CD4-positive, alpha-beta T cell (primary cell): ENCODE data around the gene SLC6A3. TPM values are rescaled to one million over a fixed set of nuclear protein-coding genes. Genes with fewer than 3 reads are reported as not detected.

Source experiments
- ATAC-seq: fragments of 200-7000 bp; cut with Tn5 transposase; one replicate; pipeline ENCODE4 v1.10.0; 2022; ENCODE audit warnings: mild to moderate bottlenecking; ENCODE audit not compliant: poor library complexity
- CTCF ChIA-PET: fragments of 350-600 bp; sonication (Branson Sonifier 250); formaldehyde crosslinking; loops from one replicate; lab custom pipeline; 2021; ENCODE audit warnings: antibody characterized with exemption, inconsistent platforms; lab: Charles Lee
- POLR2A ChIA-PET: fragments of 350-600 bp; sonication (Branson Sonifier 250); formaldehyde crosslinking; loops from one replicate; lab custom pipeline; 2021; ENCODE audit warnings: antibody characterized with exemption, inconsistent platforms; lab: Charles Lee
- DNase-seq, 14 experiments: peaks; one replicate each; pipeline ENCODE4 v3.0.0-alpha.2; 2013 to 2020; ENCODE audit warnings: mixed read lengths in 2 of 14
- H3K27ac ChIP-seq, 2 donors: one replicate each; pipeline versions ENCODE4 v1.5.1 to v1.7.0; 2013; ENCODE audit warnings: low read length in 2 of 2, low read depth in 1 of 2, mild to moderate bottlenecking in 1 of 2
- H3K27me3 ChIP-seq, 2 experiments: 1 replicate in 1 of 2; 2 replicates in 1 of 2; pipeline versions ENCODE4 v1.6.1 to v1.7.0; 2013; ENCODE audit warnings: low read length in 2 of 2, control low read depth in 1 of 2, mild to moderate bottlenecking in 1 of 2, moderate library complexity in 1 of 2; ENCODE audit not compliant: insufficient read depth in 2 of 2, control insufficient read depth in 1 of 2
- H3K36me3 ChIP-seq: one replicate; pipeline ENCODE4 v1.6.1; 2013; ENCODE audit warnings: low read length, control low read depth; ENCODE audit not compliant: insufficient read depth
- H3K4me1 ChIP-seq: one replicate; pipeline ENCODE4 v1.6.1; 2013; ENCODE audit warnings: low read length, control low read depth; ENCODE audit not compliant: insufficient read depth
- H3K4me3 ChIP-seq: one replicate; pipeline ENCODE4 v1.5.1; 2013; ENCODE audit warnings: mild to moderate bottlenecking, low read length, moderate library complexity
- H3K9me3 ChIP-seq, 2 experiments: 1 replicate in 1 of 2; 2 replicates in 1 of 2; pipeline versions ENCODE4 v1.6.1 to v1.7.0; 2013; ENCODE audit warnings: low read length in 2 of 2, mild to moderate bottlenecking in 2 of 2, control low read depth in 1 of 2, moderate library complexity in 1 of 2; ENCODE audit not compliant: control insufficient read depth in 1 of 2, insufficient read depth in 1 of 2
- H3K27ac Mint-ChIP-seq: one replicate; pipeline ENCODE4 v1.8.0; 2020; ENCODE audit warnings: mixed read lengths
- H3K27me3 Mint-ChIP-seq: one replicate; pipeline ENCODE4 v1.8.0; 2021; ENCODE audit warnings: mixed read lengths
- H3K36me3 Mint-ChIP-seq: one replicate; pipeline ENCODE4 v1.8.0; 2021; ENCODE audit warnings: low read depth, mixed read lengths
- H3K4me1 Mint-ChIP-seq: one replicate; pipeline ENCODE4 v1.8.0; 2021; ENCODE audit warnings: low read depth, mixed read lengths
- H3K4me3 Mint-ChIP-seq: one replicate; pipeline ENCODE4 v1.8.0; 2020; ENCODE audit warnings: mild to moderate bottlenecking, mixed read lengths
- H3K9me3 Mint-ChIP-seq: one replicate; pipeline ENCODE4 v1.8.0; 2020; ENCODE audit warnings: mixed read lengths
- intact Hi-C, 2 experiments: fragments of 100-400 bp; cut with DNase I in 1 of 2; cut with micrococcal nuclease in 1 of 2; formaldehyde crosslinking; loops; one replicate each; pipeline versions ENCODE4 v1.15.1 to v1.9.0; 2023 to 2025; cut with DNase I, micrococcal nuclease
- total RNA-seq, 174 experiments: library from RNA in 2 of 174; stranded (reverse) in 2 of 174; gene quantifications; one replicate each; pipeline ENCODE4 v1.2.3 and lab custom pipeline; 2021 to 2026
- TF ChIP-seq, protein P1 (sequence below): fragments of 200-600 bp; IDR thresholded peaks from one replicate; pipeline ENCODE4 v1.8.0; 2022; ENCODE audit warnings: antibody characterized with exemption, mild to moderate bottlenecking

Gene SLC6A3
- total RNA-seq, 2 experiments from 2014 or later, result 0.08 TPM; not detected in 1

DNA sequence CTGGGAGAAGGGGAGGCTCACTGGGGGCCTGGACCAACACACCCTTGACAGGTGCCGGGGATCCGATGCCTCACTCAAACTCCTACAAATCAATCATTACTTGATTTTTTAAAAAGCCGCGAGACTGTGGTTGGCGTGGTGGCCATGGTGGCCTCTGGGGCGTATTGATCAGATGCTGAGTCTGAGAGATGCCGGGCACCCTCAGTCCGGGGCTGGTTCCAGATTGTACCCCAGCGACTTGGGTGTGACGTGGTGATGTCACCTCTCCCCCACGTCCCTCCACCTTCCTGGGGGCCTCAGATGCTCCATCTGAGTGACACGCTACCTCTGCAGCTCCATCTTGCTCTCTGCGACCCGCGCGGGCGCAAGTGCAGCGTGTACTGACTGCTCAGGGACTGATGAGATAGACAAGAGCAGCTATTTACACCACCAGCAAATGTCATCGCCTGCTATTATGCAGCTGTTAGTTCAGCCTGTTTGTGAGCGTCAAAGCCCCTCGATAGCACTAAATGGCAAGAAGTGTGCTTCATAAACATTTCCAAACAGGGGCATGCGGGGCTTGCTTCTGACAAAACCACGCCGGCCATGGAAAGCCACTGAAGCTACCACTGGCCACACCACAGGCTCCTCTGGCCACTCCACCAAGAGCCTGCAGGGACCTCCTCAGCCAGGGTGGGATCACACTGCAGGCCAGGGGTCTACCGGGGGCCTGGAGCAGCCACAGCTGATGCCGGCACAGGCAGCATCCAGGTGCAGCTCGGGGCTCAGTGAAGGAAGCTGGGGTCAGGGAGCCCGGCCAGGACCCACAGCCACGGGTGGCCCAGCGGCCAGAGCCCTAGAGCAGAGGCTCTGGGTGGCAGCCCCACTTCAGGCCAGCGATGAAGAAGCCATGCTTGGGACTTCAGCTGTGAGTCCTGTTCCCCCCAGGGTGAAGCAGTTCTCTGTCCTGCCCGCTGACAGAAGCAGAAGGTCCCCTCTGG lies 50.1 kb downstream of the SLC6A3 start:
- H3K4me3 Mint-ChIP-seq, result no peak overlapping the region
- CTCF ChIA-PET, result no interaction called here
- no peak overlapping the region for H3K27ac ChIP-seq
- H3K9me3 Mint-ChIP-seq, result no peaks in the 10 kb centered on the region
- H3K27me3 ChIP-seq, result peaks cover 17 to 19% of the 10 kb centered on the region in 2 experiments
- POLR2A ChIA-PET, result interaction anchor here (1.9 kb wide), 1 partner anchor 9 kb away, joined by 5 read pairs; no protein-coding TSS in a partner anchor
- peaks cover 0 to 9% of the 10 kb centered on the region in 2 experiments for H3K9me3 ChIP-seq
- no peak overlapping the region for H3K27ac Mint-ChIP-seq
- no peaks in the 10 kb centered on the region for H3K4me1 ChIP-seq
- TF ChIP-seq, protein P1, sequence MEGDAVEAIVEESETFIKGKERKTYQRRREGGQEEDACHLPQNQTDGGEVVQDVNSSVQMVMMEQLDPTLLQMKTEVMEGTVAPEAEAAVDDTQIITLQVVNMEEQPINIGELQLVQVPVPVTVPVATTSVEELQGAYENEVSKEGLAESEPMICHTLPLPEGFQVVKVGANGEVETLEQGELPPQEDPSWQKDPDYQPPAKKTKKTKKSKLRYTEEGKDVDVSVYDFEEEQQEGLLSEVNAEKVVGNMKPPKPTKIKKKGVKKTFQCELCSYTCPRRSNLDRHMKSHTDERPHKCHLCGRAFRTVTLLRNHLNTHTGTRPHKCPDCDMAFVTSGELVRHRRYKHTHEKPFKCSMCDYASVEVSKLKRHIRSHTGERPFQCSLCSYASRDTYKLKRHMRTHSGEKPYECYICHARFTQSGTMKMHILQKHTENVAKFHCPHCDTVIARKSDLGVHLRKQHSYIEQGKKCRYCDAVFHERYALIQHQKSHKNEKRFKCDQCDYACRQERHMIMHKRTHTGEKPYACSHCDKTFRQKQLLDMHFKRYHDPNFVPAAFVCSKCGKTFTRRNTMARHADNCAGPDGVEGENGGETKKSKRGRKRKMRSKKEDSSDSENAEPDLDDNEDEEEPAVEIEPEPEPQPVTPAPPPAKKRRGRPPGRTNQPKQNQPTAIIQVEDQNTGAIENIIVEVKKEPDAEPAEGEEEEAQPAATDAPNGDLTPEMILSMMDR, result no peak
- no peaks in the 10 kb centered on the region for H3K36me3 Mint-ChIP-seq
- H3K4me3 ChIP-seq, result no peak overlapping the region
- no peak for ATAC-seq
- intact Hi-C loops, result no loop called here
- no peak for DNase-seq
- H3K36me3 ChIP-seq, result no peaks in the 10 kb centered on the region
- H3K4me1 Mint-ChIP-seq, result no peaks in the 10 kb centered on the region
- peaks cover 24% of the 10 kb centered on the region for H3K27me3 Mint-ChIP-seq

DNA sequence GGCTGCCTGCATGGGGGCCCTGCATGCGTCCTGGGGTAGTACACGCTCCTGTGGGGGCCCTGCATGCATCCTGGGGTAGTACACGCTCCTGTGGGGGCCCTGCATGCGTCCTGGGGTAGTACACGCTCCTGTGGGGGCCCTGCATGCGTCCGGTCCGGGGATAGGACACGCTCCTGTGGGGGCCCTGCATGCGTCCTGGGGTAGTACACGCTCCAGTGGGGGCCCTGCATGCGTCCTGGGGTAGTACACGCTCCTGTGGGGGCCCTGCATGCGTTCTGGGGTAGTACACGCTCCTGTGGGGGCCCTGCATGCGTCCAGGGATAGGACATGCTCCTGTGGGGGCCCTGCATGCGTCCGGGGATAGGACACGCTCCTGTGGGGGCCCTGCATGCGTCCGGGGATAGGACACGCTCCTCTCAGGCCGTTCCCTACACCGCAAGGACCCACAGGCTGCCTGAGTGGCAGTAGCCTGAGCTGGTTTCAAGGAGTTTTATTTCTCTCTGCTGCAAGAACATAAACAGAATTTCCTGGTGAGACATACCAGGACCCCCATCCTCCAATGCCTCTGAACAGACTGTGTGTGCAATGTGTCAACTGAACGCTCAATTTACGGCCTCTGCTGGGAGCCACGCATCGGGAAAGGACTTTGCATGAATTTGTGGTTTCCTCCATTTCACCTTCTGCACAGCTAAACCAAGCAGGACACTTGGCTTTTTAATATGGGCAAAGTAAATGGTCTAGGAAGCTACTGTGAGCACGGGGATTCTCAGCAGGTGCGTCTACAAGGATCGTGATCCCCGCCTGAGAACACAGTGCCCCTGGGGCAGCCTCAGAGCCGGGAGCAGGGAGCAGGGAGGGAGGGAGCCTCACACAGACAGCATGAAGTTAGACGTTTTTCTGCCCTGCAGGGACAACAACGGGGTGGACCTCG lies 51.4 kb downstream of the SLC6A3 start:
- no peak overlapping the region for H3K4me3 ChIP-seq
- peaks cover 17 to 19% of the 10 kb centered on the region in 2 experiments for H3K27me3 ChIP-seq
- H3K4me1 Mint-ChIP-seq, result no peaks in the 10 kb centered on the region
- H3K9me3 ChIP-seq, result no peaks in the 10 kb centered on the region
- no peaks in the 10 kb centered on the region for H3K36me3 Mint-ChIP-seq
- H3K27ac ChIP-seq, result no peak overlapping the region
- no peaks in the 10 kb centered on the region for H3K4me1 ChIP-seq
- no peak overlapping the region for H3K4me3 Mint-ChIP-seq
- no peak overlapping the region for H3K27ac Mint-ChIP-seq
- H3K36me3 ChIP-seq, result no peaks in the 10 kb centered on the region
- ATAC-seq (no peak), DNase-seq (no peak)
- ChIA-PET CTCF (no interaction called here), POLR2A (no interaction called here)
- TF ChIP-seq, protein P1, result no peak
- intact Hi-C loops, result no loop called here
- H3K27me3 Mint-ChIP-seq, result peaks cover 19% of the 10 kb centered on the region
- H3K9me3 Mint-ChIP-seq, result no peaks in the 10 kb centered on the region

GRCh38 chr5:1392801-1393565 lies 52.3 kb downstream of the SLC6A3 start:
- ChIA-PET POLR2A (no interaction called here), CTCF (no interaction called here)
- DNase-seq, result no peak
- H3K27me3 ChIP-seq, result peaks cover 17 to 19% of the 10 kb centered on the region in 2 experiments
- Mint-ChIP-seq H3K27me3 (peaks cover 19% of the 10 kb centered on the region), H3K4me1 (peaks cover 6% of the 10 kb centered on the region), H3K4me3 (no peak overlapping the region), H3K9me3 (no peaks in the 10 kb centered on the region), H3K36me3 (no peaks in the 10 kb centered on the region), H3K27ac (no peak overlapping the region)
- no peak overlapping the region for H3K4me3 ChIP-seq
- no peaks in the 10 kb centered on the region for H3K9me3 ChIP-seq
- H3K36me3 ChIP-seq, result no peaks in the 10 kb centered on the region
- no peak for ATAC-seq
- intact Hi-C loops, result no loop called here
- no peak overlapping the region for H3K27ac ChIP-seq
- no peaks in the 10 kb centered on the region for H3K4me1 ChIP-seq
- TF ChIP-seq, protein P1, result no peak
